ENCODE measurements around the gene TRIP12.
"Not testable (repeated sequence)": the region's sequence is repeated elsewhere in the genome, so short reads cannot be mapped to it uniquely, and the experiment has no call there.

Gene TRIP12

DNA sequence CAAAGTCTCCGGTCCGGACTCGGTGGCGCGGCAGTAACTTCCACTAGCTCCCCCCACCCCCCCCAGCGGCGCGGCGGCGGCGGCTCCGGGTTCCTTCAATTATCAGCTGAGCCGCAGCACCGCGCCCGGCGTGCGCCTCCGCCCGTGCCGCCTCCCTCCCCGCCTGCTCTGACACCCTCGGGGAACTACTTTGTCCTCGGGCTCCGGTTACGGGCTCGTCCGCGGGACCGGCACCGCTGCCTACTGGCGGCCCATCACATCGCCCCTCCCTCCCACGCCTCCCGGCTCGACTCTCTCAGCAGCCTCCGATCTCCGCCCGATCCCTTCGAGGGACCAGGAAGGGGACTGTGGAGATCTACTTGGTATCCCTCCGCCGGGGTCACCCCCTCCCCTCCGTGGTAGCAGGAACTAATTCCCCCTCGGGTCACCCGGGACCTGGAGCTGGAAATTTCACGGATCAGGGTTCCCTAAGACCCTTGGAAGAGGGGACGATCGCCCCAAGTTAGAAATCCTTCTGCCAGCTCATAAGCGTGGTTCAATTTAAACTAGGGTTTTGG, at the start of gene TRIP12:
Gene TRIP12, minus strand, starts transcription at position 118 of the 557 bp plus-strand sequence. CDS start 41,930 bp downstream, outside the sequence.
- peak; percentile 98 for DNase-seq (ENCODE audit: low read depth)

GRCh38 chr2:229971298-229971790, 49.5 kb upstream of the TRIP12 start:
- no peak for DNase-seq (ENCODE audit: low read depth)

- DNase-seq (ENCODE audit: low read depth), result no peak
Observed at GRCh38 chr2:229970406-229970805, 48.6 kb upstream of the TRIP12 start.

- no peak for DNase-seq (ENCODE audit: low read depth)
Observed at GRCh38 chr2:229969921-229970320, 48.1 kb upstream of the TRIP12 start.

DNA sequence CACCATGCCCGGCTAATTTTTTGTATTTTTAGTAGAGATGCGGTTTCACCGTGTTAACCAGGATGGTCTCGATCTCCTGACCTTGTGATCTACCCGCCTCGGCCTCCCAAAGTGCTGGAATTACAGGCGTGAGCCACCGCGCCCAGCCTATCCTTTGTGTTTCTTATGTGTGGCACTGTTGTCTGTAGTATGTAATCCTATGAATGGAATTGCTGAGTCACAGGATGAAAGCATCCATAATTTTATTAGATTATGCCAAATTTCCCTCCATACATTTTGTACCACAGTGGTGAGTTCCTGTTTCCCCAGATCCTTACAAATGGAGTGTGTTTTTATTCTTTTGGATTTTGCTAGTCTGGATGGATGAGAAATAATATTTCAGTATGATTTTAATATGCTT, 41.8 kb upstream of the TRIP12 start:
- DNase-seq (ENCODE audit: low read depth), result not testable (repeated sequence)

GRCh38 chr2:229956491-229956890, 34.7 kb upstream of the TRIP12 start:
- no peak for DNase-seq (ENCODE audit: low read depth)

- no peak for DNase-seq (ENCODE audit: low read depth)
Observed at GRCh38 chr2:229955663-229956062, 33.9 kb upstream of the TRIP12 start.

DNA sequence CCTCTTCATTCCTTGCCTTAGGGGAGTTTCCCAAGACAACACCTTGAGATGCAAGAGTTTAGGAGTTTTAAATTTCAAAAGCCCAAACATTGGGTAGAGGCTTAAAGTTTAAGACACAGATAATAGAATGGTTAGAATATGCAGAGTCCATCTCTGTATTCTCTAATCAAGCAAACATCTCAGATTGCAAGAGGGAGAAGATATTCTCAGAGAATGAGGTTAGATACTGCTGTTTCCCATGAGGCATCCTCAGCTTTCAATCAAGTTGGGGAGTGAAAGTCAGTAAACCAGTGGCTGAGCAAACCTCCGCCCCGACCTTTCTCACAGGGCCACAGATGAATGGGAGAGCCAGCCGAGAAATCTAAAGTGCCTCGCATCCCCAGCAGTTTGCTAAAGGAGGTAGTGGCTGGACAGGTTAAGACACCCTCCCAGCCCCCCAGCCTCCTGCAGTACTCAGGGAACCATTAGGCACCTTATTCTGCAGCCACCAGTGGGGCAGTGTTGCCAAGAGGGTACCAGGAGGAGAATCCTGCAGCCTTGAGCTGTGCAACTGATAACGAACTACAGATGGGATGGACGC, 30.5 kb upstream of the TRIP12 start:
- no peak for DNase-seq (ENCODE audit: low read depth)

DNA sequence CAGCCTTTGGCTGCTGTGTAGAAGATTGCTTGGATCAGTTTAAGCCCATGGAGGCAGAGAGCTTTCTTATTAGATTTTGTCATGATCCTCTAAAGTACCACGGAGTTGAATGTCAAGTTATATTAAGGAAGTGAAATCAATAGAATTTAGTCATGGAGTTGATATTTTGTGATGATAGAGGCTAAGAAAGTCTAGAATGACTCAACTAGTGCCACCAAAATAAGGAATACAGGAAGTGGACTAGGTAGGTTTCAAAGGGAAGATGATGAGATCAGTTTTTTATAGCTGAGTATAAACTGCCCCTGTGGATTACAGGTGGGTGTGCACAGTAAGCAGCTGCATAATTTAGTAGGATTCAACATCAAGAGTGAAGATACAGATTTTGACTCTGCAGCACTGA, 25.7 kb upstream of the TRIP12 start:
- DNase-seq (ENCODE audit: low read depth), result no peak

DNA sequence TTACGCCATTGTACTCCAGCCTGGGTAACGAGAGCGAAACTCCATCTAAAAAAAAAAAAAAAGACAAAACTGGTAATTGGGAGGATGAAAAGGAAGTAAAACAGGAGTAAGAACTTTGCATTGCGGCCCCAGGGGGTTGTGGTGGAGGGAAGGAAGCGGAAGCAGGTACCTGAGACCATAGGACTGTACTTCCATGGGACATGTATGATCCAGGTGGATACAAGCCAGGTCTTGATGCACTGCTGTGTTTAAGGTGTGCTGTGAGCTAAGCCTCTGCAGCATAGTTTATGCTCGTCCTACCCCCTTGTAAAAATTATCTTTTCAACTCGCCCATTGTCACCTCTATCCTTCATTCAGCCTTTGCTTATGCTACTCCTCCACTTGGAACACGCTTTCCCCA, 24.2 kb upstream of the TRIP12 start:
- no peak for DNase-seq (ENCODE audit: low read depth)

- no peak for DNase-seq (ENCODE audit: low read depth)
Observed at GRCh38 chr2:229943770-229944449, 22.1 kb upstream of the TRIP12 start.

DNA sequence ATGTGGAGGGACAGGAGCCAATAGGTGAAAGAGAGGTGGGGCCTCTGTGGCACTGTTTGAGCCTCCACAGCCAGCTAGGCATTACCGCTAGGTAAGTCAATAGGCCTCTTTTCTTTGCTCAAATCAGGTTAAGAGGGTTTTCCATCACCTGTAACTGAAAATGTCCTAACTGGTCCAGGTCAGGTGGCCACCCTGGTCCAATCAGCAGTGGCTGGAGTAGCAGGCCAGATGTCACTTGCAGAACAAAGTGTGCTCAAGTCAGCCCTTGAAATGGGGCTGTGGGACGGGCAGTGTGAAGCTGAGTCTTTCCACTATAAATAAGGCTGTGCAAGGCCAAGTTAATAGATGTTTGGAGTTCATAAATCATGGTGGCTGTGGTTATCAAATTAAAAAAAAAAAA, 21.4 kb upstream of the TRIP12 start:
- DNase-seq (ENCODE audit: low read depth), result no peak

- DNase-seq (ENCODE audit: low read depth), result no peak
Observed at GRCh38 chr2:229942671-229943070, 20.9 kb upstream of the TRIP12 start.

- DNase-seq (ENCODE audit: low read depth), result no peak
Observed at GRCh38 chr2:229937537-229937936, 15.7 kb upstream of the TRIP12 start.

DNA sequence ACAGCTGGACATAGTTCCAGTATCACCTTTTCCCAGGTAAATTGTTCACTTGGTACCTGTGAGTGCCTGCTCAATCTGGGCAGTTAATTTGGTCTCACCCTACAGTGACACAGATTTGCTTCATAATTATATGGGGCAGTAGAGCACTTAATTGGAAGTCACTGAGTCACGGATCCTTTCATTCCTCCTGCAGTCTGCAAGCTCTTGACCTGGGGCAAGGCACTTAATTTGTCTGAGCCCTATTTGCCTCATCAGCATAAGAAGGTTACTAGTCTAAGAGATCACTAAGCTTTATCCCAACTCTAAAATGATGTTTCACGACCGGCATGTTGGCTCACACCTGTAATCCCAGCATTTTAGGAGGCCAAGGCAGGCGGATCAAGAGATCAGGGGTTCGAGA, 9.4 kb upstream of the TRIP12 start:
- DNase-seq (ENCODE audit: low read depth), result no peak

DNA sequence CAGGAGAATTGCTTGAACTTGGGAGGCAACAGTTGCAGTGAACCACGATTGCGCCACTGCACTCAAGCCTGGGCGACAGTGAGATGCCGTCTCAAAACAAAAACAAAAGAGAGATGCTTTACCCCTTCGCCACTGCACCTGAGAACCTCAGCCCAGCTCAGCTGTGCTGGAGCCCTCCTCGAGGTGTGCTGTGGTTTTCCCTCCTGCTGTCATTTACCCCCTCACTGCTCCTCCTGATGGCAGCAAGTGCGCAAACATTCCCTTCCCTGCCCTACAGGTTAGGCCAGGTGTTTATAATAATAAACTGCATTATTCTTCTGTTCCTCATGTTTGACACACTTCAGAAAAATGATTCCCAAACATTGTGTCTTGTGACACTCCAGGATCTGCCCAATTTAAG, 8.8 kb upstream of the TRIP12 start:
- no peak for DNase-seq (ENCODE audit: low read depth)

DNA sequence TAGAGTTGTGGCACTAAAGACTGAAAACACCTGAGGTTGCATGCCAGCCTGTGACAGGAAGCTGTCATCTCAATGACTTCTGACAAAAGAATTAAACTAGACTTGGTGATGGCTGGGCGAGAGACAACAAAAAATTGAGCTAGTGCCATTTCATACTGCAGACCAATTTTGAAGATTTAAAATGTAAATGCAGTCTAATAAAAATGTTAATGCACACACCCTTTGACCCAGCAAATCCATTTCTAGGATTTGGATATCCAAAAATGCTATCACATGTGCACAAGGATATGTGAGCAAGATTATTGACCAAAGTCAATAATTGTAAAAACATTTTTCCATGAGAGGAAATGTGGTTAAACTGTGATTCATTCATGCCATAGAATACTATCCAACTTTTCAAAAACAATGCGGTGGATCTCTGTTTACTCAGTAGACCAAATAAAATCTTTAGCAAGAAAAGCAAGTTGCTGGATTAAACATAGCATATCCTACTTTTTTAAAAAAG, 6.1 kb upstream of the TRIP12 start:
- DNase-seq (ENCODE audit: low read depth), result peak; percentile 73

DNA sequence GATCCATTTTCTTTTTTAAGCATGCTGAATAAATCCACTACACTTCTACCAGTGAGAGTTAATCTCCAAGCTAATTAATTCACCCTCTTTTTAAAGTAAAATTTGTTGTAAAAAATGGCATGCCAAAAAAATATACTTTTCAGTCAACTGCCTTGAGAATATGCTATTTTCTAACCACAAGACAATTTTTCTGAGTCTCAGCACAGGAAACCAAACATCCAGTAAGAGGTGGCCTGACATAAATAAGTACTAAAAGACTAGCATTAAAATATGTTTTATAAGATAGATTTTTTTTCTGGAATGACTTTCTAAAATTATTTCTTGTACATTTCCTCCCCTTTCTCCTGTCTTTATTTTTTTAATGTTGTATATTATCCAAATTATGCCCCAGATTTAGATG, 3.4 kb upstream of the TRIP12 start:
- DNase-seq (ENCODE audit: low read depth), result no peak

GRCh38 chr2:229924541-229924940, 2.7 kb upstream of the TRIP12 start:
- not testable (repeated sequence) for DNase-seq (ENCODE audit: low read depth)

GRCh38 chr2:229922449-229923386, 909 bp upstream of the TRIP12 start, which contains the start of gene FBXO36:
Gene FBXO36, plus strand, starts transcription at chr2:229922503. Its CDS starts 11 bp downstream, at chr2:229922514.
- peak; percentile 68 for DNase-seq (ENCODE audit: low read depth)

DNA sequence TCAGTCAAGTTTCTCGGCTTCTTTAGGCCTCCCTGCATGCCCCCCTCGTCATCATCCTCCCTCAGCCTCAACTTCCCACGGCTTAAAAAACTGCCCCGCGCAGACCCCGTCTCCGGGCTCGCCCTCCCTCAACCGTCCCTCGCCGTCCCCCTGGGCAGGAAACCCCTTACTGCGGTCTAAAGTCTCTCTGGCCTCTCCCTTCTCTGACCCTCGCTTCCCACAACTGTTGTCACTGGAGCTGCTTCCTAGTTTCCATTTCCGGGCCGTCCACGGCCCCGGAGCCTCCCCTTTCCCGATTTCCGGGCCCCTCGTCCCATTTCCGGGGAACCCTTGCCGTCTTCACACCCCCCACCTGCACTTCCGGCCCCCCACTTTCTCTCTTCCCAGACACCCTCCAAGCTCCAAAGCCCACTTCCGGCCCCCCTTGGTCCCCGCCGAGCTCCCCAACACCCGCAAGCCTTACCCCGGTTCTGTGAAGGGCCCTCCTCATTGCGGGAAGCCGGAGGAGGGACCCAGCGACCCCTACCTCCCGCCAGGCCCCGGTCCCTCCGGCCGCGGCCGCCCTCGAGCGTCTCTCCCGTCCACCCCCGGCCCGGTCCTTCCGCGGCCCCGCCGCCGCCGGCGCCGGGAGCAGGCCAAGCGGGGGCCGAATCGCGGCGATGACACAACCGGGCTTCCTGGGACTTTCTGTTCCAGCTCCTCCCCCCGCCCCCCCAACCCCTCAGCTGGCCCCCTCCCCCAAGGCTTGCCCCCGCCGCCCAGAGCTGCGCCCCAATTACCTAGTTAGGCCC, 513 bp downstream of the TRIP12 start:
- DNase-seq (ENCODE audit: low read depth), result peak; percentile 78
